GM11168 (cell line): ENCODE data around the gene NXF3.
"Not testable (repeated sequence)": the region's sequence is repeated elsewhere in the genome, so short reads cannot be mapped to it uniquely, and the experiment has no call there.

Experiments
- in situ Hi-C: fragments of 300-500 bp; cut with MboI; formaldehyde crosslinking; loops from one replicate; pipeline ENCODE4 v1.12.0; 2022; ENCODE audit warnings: low sequenced_read_pairs; ENCODE audit not compliant: unreplicated experiment

Gene NXF3

DNA sequence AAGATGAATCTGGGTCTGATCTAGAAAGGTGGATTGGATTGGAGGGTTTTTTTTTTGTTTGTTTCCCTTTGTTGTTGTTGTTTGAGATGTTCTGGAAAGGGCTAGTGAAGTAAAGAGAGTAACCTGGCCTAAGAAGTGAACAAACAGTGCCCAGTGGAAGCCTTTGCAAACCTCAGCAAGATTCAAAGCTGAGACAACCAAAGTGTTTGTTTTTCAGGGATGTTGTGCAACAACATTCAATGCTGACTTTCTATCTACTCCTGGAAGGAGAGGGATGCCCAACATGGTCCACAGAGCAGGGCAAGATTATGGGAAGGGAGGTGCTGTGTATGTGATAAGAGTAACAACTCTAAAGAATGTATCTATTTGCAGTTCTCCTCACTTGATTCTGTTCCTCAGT is 40.3 kb downstream of the NXF3 start:
- in situ Hi-C loops: no loop called here

DNA sequence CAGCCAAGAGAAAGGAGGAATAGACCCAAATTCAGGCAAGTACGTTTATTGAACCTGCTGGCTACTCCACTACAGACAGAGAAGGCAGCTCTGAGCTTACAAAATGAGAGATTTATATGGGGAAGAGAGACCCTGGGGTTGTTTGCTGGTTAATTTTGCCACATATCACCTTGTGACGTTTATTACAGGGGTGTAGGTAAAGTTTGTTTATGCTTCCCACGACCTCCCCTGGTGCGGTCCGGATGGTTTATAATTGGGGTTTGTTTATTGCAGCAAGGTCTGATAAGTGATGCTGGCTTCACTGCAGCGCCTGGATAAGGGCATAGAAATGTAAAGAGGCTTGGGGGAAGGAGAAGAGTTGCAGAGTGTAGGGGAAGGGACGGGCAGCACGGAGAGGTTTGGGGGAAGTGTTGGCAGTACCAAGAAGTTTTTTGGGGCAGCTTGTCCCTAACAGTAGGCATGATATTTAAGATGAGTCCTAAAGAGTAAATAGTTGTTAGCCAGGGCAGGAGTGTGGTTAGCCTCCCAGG is 41.6 kb downstream of the NXF3 start:
- in situ Hi-C loops: no loop called here

DNA sequence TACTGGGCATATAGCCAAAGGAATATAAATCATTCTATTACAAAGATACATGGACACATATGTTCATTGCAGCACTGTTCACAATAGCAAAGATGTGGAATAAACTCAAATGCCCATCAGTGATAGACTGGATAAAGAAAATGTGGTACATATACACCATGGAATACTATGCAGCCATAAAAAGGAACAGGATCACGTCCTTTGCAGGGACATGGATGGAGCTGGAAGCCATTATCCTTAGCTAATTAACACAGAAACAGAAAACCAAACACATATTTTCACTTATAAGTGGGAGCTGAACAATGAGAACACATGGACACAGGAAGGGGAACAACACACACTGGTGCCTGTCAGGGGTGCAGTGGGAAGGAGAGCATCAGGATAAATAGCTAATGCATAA is 59.6 kb downstream of the NXF3 start:
- in situ Hi-C loops: not testable (repeated sequence)
